ENCODE measurements around the gene AGMO.
"Not testable (repeated sequence)": the region's sequence is repeated elsewhere in the genome, so short reads cannot be mapped to it uniquely, and the experiment has no call there.

AGMO gene

GRCh38 chr7:15554081-15554480 is 7.7 kb downstream of the AGMO start:
- no peak overlapping the region for H3K27ac ChIP-seq (ENCODE audit: low read depth, low read length)
- H3K4me1 ChIP-seq (ENCODE audit: control insufficient read depth in 1 of 2, insufficient read depth in 2 of 2, low read length in 2 of 2): peaks cover 0 to 10% of the 10 kb centered on the region in 2 donors
- peaks cover 0 to 4% of the 10 kb centered on the region in 2 donors for H3K27me3 ChIP-seq (ENCODE audit: control insufficient read depth in 1 of 2, insufficient read depth in 2 of 2, low read length in 2 of 2)
- no peak overlapping the region for H3K4me3 ChIP-seq (ENCODE audit: low read depth in 1 of 2, low read length in 2 of 2)
- H3K36me3 ChIP-seq (ENCODE audit: control insufficient read depth in 1 of 2, insufficient read depth in 2 of 2, low read length in 2 of 2): no peaks in the 10 kb centered on the region
- no peak overlapping the region for H3K9ac ChIP-seq (ENCODE audit: low read depth in 1 of 2, low read length in 2 of 2)
- H3K9me3 ChIP-seq (ENCODE audit: control insufficient read depth in 1 of 2, low read length in 2 of 2): no peaks in the 10 kb centered on the region

GRCh38 chr7:15547320-15547719 is 14.5 kb downstream of the AGMO start:
- H3K36me3 ChIP-seq (ENCODE audit: control insufficient read depth in 1 of 2, insufficient read depth in 2 of 2, low read length in 2 of 2); H3K27me3 ChIP-seq (ENCODE audit: control insufficient read depth in 1 of 2, insufficient read depth in 2 of 2, low read length in 2 of 2); H3K4me3 ChIP-seq (ENCODE audit: low read depth in 1 of 2, low read length in 2 of 2); H3K27ac ChIP-seq (ENCODE audit: low read depth, low read length); H3K9ac ChIP-seq (ENCODE audit: low read depth in 1 of 2, low read length in 2 of 2); H3K4me1 ChIP-seq (ENCODE audit: control insufficient read depth in 1 of 2, insufficient read depth in 2 of 2, low read length in 2 of 2); H3K9me3 ChIP-seq (ENCODE audit: control insufficient read depth in 1 of 2, low read length in 2 of 2): not testable (repeated sequence)

DNA sequence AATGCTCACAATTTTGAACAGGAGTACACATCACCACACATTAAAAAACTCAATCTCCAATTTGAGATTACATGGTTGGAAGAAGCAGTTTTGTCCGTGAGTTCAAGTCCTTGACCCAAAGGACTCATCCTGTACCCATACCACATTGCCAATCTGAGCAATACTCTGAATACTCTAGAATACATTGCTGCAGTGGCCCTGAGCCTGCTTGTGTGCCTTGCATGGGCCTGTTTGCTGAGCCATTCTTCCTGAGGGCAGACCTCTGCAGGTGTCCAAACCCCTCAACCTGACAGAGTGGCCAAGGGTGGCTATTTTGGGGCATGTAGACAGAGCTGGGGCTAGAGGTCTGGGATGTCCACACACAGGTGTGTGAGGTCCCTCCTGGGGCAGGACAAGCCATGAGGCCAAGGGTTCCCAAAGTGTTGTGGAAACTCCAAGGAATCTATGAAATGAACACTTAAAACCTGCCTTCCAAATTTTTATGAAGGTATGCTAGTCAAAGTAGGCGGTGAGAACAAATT is 15.5 kb downstream of the AGMO start:
- no peaks in the 10 kb centered on the region for H3K36me3 ChIP-seq (ENCODE audit: control insufficient read depth in 1 of 2, insufficient read depth in 2 of 2, low read length in 2 of 2)
- H3K9ac ChIP-seq (ENCODE audit: low read depth in 1 of 2, low read length in 2 of 2): no peak overlapping the region
- no peaks in the 10 kb centered on the region for H3K27me3 ChIP-seq (ENCODE audit: control insufficient read depth in 1 of 2, insufficient read depth in 2 of 2, low read length in 2 of 2)
- H3K27ac ChIP-seq (ENCODE audit: low read depth, low read length): no peak overlapping the region
- H3K4me1 ChIP-seq (ENCODE audit: control insufficient read depth in 1 of 2, insufficient read depth in 2 of 2, low read length in 2 of 2): no peaks in the 10 kb centered on the region
- no peaks in the 10 kb centered on the region for H3K9me3 ChIP-seq (ENCODE audit: control insufficient read depth in 1 of 2, low read length in 2 of 2)
- no peak overlapping the region for H3K4me3 ChIP-seq (ENCODE audit: low read depth in 1 of 2, low read length in 2 of 2)

- Histone ChIP-seq H3K4me3 (ENCODE audit: low read depth in 1 of 2, low read length in 2 of 2) (no peak overlapping the region), H3K27me3 (ENCODE audit: control insufficient read depth in 1 of 2, insufficient read depth in 2 of 2, low read length in 2 of 2) (no peaks in the 10 kb centered on the region), H3K4me1 (ENCODE audit: control insufficient read depth in 1 of 2, insufficient read depth in 2 of 2, low read length in 2 of 2) (no peaks in the 10 kb centered on the region), H3K36me3 (ENCODE audit: control insufficient read depth in 1 of 2, insufficient read depth in 2 of 2, low read length in 2 of 2) (no peaks in the 10 kb centered on the region), H3K9ac (ENCODE audit: low read depth in 1 of 2, low read length in 2 of 2) (no peak overlapping the region), H3K27ac (ENCODE audit: low read depth, low read length) (no peak overlapping the region), H3K9me3 (ENCODE audit: control insufficient read depth in 1 of 2, low read length in 2 of 2) (no peaks in the 10 kb centered on the region)
These were observed 17.8 kb downstream of the AGMO start for GRCh38 chr7:15544050-15544449.

DNA sequence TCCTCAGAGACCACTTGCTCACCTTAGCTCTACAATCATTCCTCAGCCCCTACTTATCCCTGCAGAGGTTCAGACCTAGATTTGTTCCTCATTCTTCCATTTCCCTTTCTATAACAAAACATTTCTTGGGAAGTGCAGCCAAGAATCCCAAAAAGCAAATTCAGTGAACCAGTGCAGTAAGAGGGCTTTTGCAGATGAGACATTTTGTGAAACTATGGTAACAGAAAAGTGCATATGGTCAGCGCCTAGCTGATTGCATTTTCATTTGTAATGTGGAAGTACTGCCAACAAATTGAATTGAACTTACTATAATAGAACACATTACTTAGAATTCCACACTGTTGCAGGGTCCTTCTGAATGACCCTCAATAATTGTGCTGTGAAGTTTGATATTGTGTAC is 18.6 kb downstream of the AGMO start:
- Histone ChIP-seq H3K27me3 (ENCODE audit: control insufficient read depth in 1 of 2, insufficient read depth in 2 of 2, low read length in 2 of 2) (no peaks in the 10 kb centered on the region), H3K4me3 (ENCODE audit: low read depth in 1 of 2, low read length in 2 of 2) (no peak overlapping the region), H3K36me3 (ENCODE audit: control insufficient read depth in 1 of 2, insufficient read depth in 2 of 2, low read length in 2 of 2) (no peaks in the 10 kb centered on the region), H3K4me1 (ENCODE audit: control insufficient read depth in 1 of 2, insufficient read depth in 2 of 2, low read length in 2 of 2) (no peaks in the 10 kb centered on the region), H3K9ac (ENCODE audit: low read depth in 1 of 2, low read length in 2 of 2) (no peak overlapping the region), H3K9me3 (ENCODE audit: control insufficient read depth in 1 of 2, low read length in 2 of 2) (no peaks in the 10 kb centered on the region), H3K27ac (ENCODE audit: low read depth, low read length) (no peak overlapping the region)

- Histone ChIP-seq H3K9ac (ENCODE audit: low read depth in 1 of 2, low read length in 2 of 2) (no peak overlapping the region), H3K36me3 (ENCODE audit: control insufficient read depth in 1 of 2, insufficient read depth in 2 of 2, low read length in 2 of 2) (no peaks in the 10 kb centered on the region), H3K4me3 (ENCODE audit: low read depth in 1 of 2, low read length in 2 of 2) (no peak overlapping the region), H3K4me1 (ENCODE audit: control insufficient read depth in 1 of 2, insufficient read depth in 2 of 2, low read length in 2 of 2) (no peaks in the 10 kb centered on the region), H3K9me3 (ENCODE audit: control insufficient read depth in 1 of 2, low read length in 2 of 2) (no peaks in the 10 kb centered on the region), H3K27ac (ENCODE audit: low read depth, low read length) (no peak overlapping the region), H3K27me3 (ENCODE audit: control insufficient read depth in 1 of 2, insufficient read depth in 2 of 2, low read length in 2 of 2) (no peaks in the 10 kb centered on the region)
These were observed 34.2 kb downstream of the AGMO start for GRCh38 chr7:15527648-15528047.

DNA sequence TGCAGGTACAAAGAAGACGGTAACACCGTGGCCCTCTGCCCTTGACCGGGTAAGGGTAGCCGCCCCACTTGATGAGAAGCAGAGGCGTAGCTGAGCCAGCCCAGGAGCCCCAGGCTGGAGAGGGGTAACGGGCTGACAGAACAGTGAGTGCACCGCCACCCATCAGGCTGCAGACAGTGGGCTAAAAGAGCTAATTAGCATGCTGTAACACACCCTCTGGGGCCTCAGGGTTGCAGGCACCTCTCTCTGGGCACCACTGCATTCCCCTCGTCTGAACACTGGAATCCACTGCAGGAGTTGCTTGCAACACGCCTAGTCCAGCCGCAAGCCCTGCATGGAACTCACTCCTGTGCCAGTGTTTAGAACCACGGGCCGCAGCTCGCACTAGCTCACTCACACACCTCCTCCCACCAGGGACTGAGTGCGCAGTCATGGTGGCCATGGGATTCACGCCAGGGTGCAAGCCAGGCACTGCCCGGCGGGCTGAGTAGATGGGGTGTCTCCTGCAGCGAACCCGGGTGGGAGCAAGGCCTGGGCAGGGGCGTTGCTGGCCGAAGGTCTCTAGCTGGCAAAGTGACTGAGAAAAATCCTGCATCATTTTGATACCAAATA is 36.1 kb downstream of the AGMO start:
- Histone ChIP-seq H3K27ac (ENCODE audit: low read depth, low read length) (no peak overlapping the region), H3K36me3 (ENCODE audit: control insufficient read depth in 1 of 2, insufficient read depth in 2 of 2, low read length in 2 of 2) (no peaks in the 10 kb centered on the region), H3K4me1 (ENCODE audit: control insufficient read depth in 1 of 2, insufficient read depth in 2 of 2, low read length in 2 of 2) (no peaks in the 10 kb centered on the region), H3K4me3 (ENCODE audit: low read depth in 1 of 2, low read length in 2 of 2) (no peak overlapping the region), H3K9me3 (ENCODE audit: control insufficient read depth in 1 of 2, low read length in 2 of 2) (peaks cover 0 to 3% of the 10 kb centered on the region in 2 donors), H3K27me3 (ENCODE audit: control insufficient read depth in 1 of 2, insufficient read depth in 2 of 2, low read length in 2 of 2) (no peaks in the 10 kb centered on the region), H3K9ac (ENCODE audit: low read depth in 1 of 2, low read length in 2 of 2) (no peak overlapping the region)

- H3K27me3 ChIP-seq (ENCODE audit: control insufficient read depth in 1 of 2, insufficient read depth in 2 of 2, low read length in 2 of 2): no peaks in the 10 kb centered on the region
- H3K4me1 ChIP-seq (ENCODE audit: control insufficient read depth in 1 of 2, insufficient read depth in 2 of 2, low read length in 2 of 2): no peaks in the 10 kb centered on the region
- H3K9ac ChIP-seq (ENCODE audit: low read depth in 1 of 2, low read length in 2 of 2): no peak overlapping the region
- H3K27ac ChIP-seq (ENCODE audit: low read depth, low read length): no peak overlapping the region
- H3K36me3 ChIP-seq (ENCODE audit: control insufficient read depth in 1 of 2, insufficient read depth in 2 of 2, low read length in 2 of 2): no peaks in the 10 kb centered on the region
- peaks cover 0 to 3% of the 10 kb centered on the region in 2 donors for H3K9me3 ChIP-seq (ENCODE audit: control insufficient read depth in 1 of 2, low read length in 2 of 2)
- no peak overlapping the region for H3K4me3 ChIP-seq (ENCODE audit: low read depth in 1 of 2, low read length in 2 of 2)
These were observed 37.7 kb downstream of the AGMO start for GRCh38 chr7:15524077-15524476.

DNA sequence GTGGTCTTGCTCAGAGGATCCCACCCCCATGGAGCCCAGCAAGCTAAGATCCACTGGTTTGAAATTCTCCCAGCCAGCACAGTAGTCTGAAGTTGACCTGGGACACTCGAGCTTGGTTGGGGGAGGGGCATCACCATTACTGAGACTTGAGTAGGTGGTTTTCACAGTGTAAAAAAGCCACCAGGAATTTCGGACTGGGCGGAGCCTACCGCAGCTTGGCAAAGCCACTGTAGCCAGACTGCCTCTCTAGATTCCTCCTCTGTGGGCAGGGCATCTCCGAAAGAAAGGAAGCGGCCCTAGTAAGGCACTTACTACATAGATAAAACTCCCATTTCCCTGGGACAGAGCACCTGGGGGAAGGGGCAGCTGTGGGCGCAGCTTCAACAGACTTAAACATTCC is 44.0 kb downstream of the AGMO start:
- not testable (repeated sequence) for H3K4me1 ChIP-seq (ENCODE audit: control insufficient read depth in 1 of 2, insufficient read depth in 2 of 2, low read length in 2 of 2); H3K9me3 ChIP-seq (ENCODE audit: control insufficient read depth in 1 of 2, low read length in 2 of 2); H3K9ac ChIP-seq (ENCODE audit: low read depth in 1 of 2, low read length in 2 of 2); H3K27ac ChIP-seq (ENCODE audit: low read depth, low read length); H3K36me3 ChIP-seq (ENCODE audit: control insufficient read depth in 1 of 2, insufficient read depth in 2 of 2, low read length in 2 of 2); H3K27me3 ChIP-seq (ENCODE audit: control insufficient read depth in 1 of 2, insufficient read depth in 2 of 2, low read length in 2 of 2); H3K4me3 ChIP-seq (ENCODE audit: low read depth in 1 of 2, low read length in 2 of 2)

GRCh38 chr7:15515252-15515651 is 46.6 kb downstream of the AGMO start:
- Histone ChIP-seq H3K36me3 (ENCODE audit: control insufficient read depth in 1 of 2, insufficient read depth in 2 of 2, low read length in 2 of 2) (no peaks in the 10 kb centered on the region), H3K27ac (ENCODE audit: low read depth, low read length) (no peak overlapping the region), H3K9ac (ENCODE audit: low read depth in 1 of 2, low read length in 2 of 2) (no peak overlapping the region), H3K9me3 (ENCODE audit: control insufficient read depth in 1 of 2, low read length in 2 of 2) (no peaks in the 10 kb centered on the region), H3K4me3 (ENCODE audit: low read depth in 1 of 2, low read length in 2 of 2) (no peak overlapping the region), H3K4me1 (ENCODE audit: control insufficient read depth in 1 of 2, insufficient read depth in 2 of 2, low read length in 2 of 2) (no peaks in the 10 kb centered on the region), H3K27me3 (ENCODE audit: control insufficient read depth in 1 of 2, insufficient read depth in 2 of 2, low read length in 2 of 2) (no peaks in the 10 kb centered on the region)

DNA sequence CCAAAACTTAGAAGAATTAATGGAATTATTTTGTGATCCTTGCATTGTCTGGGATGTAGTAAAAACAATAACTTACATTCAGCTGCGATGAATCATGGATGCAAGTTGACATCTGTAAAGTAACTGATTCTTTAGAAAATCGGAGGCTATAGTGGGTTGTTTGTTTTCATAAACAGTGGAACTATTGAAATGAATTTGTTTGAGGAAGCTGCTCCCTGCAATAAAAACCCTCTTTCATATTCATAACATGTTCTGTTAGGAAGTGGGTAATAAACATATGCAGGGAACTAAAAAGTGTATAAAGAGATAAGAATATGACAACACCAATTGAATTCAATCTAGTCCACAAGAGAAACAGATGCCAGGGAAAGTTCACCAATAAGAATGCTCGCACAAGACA is 53.6 kb downstream of the AGMO start:
- no peak overlapping the region for H3K27ac ChIP-seq (ENCODE audit: low read depth, low read length)
- H3K4me3 ChIP-seq (ENCODE audit: low read depth in 1 of 2, low read length in 2 of 2): no peak overlapping the region
- H3K4me1 ChIP-seq (ENCODE audit: control insufficient read depth in 1 of 2, insufficient read depth in 2 of 2, low read length in 2 of 2): no peaks in the 10 kb centered on the region
- H3K9me3 ChIP-seq (ENCODE audit: control insufficient read depth in 1 of 2, low read length in 2 of 2): no peaks in the 10 kb centered on the region
- H3K36me3 ChIP-seq (ENCODE audit: control insufficient read depth in 1 of 2, insufficient read depth in 2 of 2, low read length in 2 of 2): no peaks in the 10 kb centered on the region
- no peak overlapping the region for H3K9ac ChIP-seq (ENCODE audit: low read depth in 1 of 2, low read length in 2 of 2)
- no peaks in the 10 kb centered on the region for H3K27me3 ChIP-seq (ENCODE audit: control insufficient read depth in 1 of 2, insufficient read depth in 2 of 2, low read length in 2 of 2)
